Ovary (tissue), 3 donors: ENCODE measurements around the gene RIPOR2.

Experiments used
- EP300 ChIP-seq: sonication (generic); formaldehyde crosslinking; IDR thresholded peaks from one replicate; pipeline ENCODE4 v1.6.1; 2017; ENCODE audit warnings: antibody characterized with exemption
- TF ChIP-seq, protein P1 (sequence below), 3 donors: fragments of 450-650 bp in 2 of 3; fragments of 200-600 bp in 1 of 3; IDR thresholded peaks; one replicate each; pipeline versions ENCODE4 v1.5.1 to v1.8.0; 2016 to 2022; ENCODE audit warnings: antibody characterized with exemption in 3 of 3, mild to moderate bottlenecking in 1 of 3
- donor health status: DM: no; HTN: no; CAD: no.

DNA sequence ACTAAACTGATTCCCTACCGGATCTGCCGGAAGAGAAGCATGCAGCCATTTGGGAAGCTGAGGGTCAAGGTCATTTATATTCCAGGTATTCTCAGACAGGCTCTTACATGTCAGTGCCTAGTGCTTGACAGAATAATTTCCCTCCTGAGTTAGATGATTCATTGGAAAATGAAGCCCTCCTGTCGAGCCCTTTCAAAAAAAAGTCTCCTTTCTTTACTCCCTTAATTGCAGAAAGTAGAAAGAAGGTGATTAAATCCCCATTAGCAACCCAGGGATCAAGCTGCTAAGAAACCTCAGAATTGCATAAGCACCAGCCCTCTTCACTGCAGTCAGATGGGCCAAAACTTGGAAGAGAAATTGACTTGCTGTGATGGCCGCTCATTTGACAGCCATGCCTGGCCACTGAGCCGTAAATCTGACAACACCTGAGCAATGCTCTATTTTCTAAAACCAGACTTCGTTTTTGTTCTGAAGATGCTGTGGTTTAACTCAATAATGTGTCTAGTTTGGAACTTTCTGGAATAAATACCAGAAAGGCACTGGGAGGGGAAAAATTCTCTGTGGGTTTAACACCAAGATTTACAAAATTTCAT lies 76.1 kb downstream of the RIPOR2 start:
- TF ChIP-seq, protein P1, sequence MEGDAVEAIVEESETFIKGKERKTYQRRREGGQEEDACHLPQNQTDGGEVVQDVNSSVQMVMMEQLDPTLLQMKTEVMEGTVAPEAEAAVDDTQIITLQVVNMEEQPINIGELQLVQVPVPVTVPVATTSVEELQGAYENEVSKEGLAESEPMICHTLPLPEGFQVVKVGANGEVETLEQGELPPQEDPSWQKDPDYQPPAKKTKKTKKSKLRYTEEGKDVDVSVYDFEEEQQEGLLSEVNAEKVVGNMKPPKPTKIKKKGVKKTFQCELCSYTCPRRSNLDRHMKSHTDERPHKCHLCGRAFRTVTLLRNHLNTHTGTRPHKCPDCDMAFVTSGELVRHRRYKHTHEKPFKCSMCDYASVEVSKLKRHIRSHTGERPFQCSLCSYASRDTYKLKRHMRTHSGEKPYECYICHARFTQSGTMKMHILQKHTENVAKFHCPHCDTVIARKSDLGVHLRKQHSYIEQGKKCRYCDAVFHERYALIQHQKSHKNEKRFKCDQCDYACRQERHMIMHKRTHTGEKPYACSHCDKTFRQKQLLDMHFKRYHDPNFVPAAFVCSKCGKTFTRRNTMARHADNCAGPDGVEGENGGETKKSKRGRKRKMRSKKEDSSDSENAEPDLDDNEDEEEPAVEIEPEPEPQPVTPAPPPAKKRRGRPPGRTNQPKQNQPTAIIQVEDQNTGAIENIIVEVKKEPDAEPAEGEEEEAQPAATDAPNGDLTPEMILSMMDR (IDR thresholded peaks at IDR 0.05) = no peak
- TF ChIP-seq EP300 = no peak
